HepG2 (cell line): ENCODE results near the gene METTL14. TPM values are rescaled to one million over a fixed set of nuclear protein-coding genes. Genes with fewer than 3 reads are reported as not detected.

Experiments
- ETV6 ChIP-seq: sonication (generic); formaldehyde crosslinking; conservative IDR thresholded peaks from 2 replicates; pipeline ENCODE4 v1.4.0; 2020; ENCODE audit warnings: missing genetic modification reagents
- HCFC1 ChIP-seq: fragments of 150-350 bp; IDR thresholded peaks from 2 replicates; pipeline ENCODE4 v1.6.1; 2014; ENCODE audit warnings: low read depth, low read length
- HOXA9 ChIP-seq: sonication (generic); formaldehyde crosslinking; IDR thresholded peaks from 2 replicates; pipeline ENCODE4 v1.8.1; 2022; ENCODE audit warnings: missing genetic modification reagents, mild to moderate bottlenecking, moderate library complexity, borderline replicate concordance
- NPAS2 ChIP-seq: sonication (generic); formaldehyde crosslinking; IDR thresholded peaks from 2 replicates; pipeline ENCODE4 v1.8.0; 2022; ENCODE audit warnings: mild to moderate bottlenecking, missing genetic modification reagents, borderline replicate concordance
- PCBP1 ChIP-seq: fragments of 200-400 bp; formaldehyde crosslinking; IDR thresholded peaks from 2 replicates; pipeline ENCODE4 v1.6.1; 2017; ENCODE audit warnings: mild to moderate bottlenecking, low read depth, low read length, borderline replicate concordance
- YEATS2 ChIP-seq: sonication (generic); formaldehyde crosslinking; IDR thresholded peaks from 2 replicates; pipeline ENCODE4 v1.4.0; 2020; ENCODE audit warnings: missing genetic modification reagents, borderline replicate concordance
- ZNF136 ChIP-seq: sonication (generic); formaldehyde crosslinking; IDR thresholded peaks from 2 replicates; pipeline ENCODE4 v1.8.1; 2022; ENCODE audit warnings: low read depth, mild to moderate bottlenecking, moderate library complexity, missing genetic modification reagents
- ZNF17 ChIP-seq: sonication (generic); formaldehyde crosslinking; IDR thresholded peaks from 2 replicates; pipeline ENCODE4 v1.5.0; 2020; ENCODE audit warnings: mild to moderate bottlenecking, missing genetic modification reagents
- ZNF225 ChIP-seq: sonication (generic); formaldehyde crosslinking; IDR thresholded peaks from 2 replicates; pipeline ENCODE4 v1.4.0; 2020; ENCODE audit warnings: mild to moderate bottlenecking, missing genetic modification reagents
- ZNF496 ChIP-seq: sonication (generic); formaldehyde crosslinking; IDR thresholded peaks from 2 replicates; pipeline ENCODE4 v1.8.1; 2023; ENCODE audit warnings: mild to moderate bottlenecking, moderate library complexity, missing genetic modification reagents; ENCODE audit not compliant: insufficient replicate concordance
- ZNF703 ChIP-seq: sonication (generic); formaldehyde crosslinking; IDR thresholded peaks from 2 replicates; pipeline ENCODE4 v1.5.1; 2020; ENCODE audit warnings: missing genetic modification reagents, mild to moderate bottlenecking, moderate library complexity, borderline replicate concordance
- polyA plus RNA-seq, 8 experiments: library from polyadenylated mRNA; depleted of rRNA in 3 of 8; stranded (reverse) in 7 of 8; unstranded in 1 of 8; fragments of >200 nt; fragmentation: Illumina TruSeq in 4 of 8; extraction: Trizol in 4 of 8; gene quantifications; 2 replicates each; pipeline versions ENCODE4 v1.2.1 to v1.2.3, GENCODE V29; 2011 to 2016; ENCODE audit warnings: low read depth in 4 of 8, missing spikeins in 1 of 8, mixed read lengths in 1 of 8; ENCODE audit not compliant: insufficient read depth in 1 of 8
- total RNA-seq, 5 experiments: library from RNA; depleted of rRNA; stranded (reverse); fragments of >200 nt; fragmentation: Illumina TruSeq; extraction: Trizol; gene quantifications; 2 replicates each; pipeline ENCODE4 v1.2.3, GENCODE V29; 2016; ENCODE audit warnings: low read depth in 1 of 5
- TF ChIP-seq, protein P1 (sequence below): sonication (generic); formaldehyde crosslinking; IDR thresholded peaks from one replicate; pipeline ENCODE4 v1.5.1; 2020; ENCODE audit warnings: mild to moderate bottlenecking, missing genetic modification reagents; ENCODE audit errors: not compliant biosample characterization
- TF ChIP-seq, protein P2 (sequence below): sonication (generic); formaldehyde crosslinking; conservative IDR thresholded peaks from 2 replicates; pipeline ENCODE4 v1.8.0; 2022; ENCODE audit warnings: low read depth, missing genetic modification reagents
- TF ChIP-seq, protein P3 (sequence below): sonication (generic); formaldehyde crosslinking; IDR thresholded peaks from 2 replicates; pipeline ENCODE4 v1.4.0; 2020; ENCODE audit warnings: missing genetic modification reagents

The METTL14 gene
- total and polyA plus RNA-seq, 2 of the 13 experiments (the other 11 are each of a cell fraction or from before 2014, with no cell fraction given) = 11.6 to 44.9 TPM

DNA sequence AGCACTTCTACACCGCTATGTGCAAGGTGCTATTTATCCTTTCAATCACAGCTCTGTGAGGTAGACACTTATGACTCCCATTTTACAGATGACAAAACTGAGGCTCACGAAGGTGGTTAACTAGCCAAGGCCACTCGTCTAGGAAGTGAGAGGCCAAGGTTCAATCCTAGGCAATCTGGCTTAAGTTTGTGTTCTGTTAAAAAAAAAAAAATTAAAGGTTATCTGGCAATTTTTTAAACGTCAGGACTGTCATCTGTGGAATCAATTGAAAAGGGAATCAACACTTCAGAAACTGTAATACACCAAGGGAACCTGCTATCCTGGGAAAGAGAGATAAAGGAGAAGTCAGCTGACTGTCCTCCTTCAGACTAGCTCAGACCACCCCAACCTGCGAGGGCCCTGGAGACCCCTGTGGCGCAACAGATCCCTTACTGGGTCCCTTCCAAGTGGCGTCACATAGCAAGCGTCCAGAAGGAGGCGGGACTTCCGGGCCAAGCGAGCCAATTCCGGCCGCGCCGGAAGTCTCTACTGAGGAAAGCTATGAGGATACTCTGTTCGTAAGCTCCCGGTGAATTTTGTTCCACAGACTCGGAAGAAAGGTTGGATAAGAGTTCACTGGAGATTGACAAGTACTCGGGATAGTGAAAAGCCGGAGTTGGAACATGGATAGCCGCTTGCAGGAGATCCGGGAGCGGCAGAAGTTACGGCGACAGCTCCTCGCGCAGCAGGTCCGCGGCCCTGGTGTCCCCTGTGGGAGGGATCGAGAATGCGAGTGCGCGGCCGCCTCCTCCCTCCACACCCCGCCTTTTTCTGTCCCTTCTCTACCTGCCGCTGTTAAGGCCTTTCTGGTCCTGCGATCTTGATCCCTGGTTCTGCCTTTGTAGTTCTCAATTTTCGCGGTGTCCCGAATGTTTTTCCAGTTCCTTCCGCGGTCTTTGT lies at the start of gene METTL14 (continued):
- TF ChIP-seq, protein P1, sequence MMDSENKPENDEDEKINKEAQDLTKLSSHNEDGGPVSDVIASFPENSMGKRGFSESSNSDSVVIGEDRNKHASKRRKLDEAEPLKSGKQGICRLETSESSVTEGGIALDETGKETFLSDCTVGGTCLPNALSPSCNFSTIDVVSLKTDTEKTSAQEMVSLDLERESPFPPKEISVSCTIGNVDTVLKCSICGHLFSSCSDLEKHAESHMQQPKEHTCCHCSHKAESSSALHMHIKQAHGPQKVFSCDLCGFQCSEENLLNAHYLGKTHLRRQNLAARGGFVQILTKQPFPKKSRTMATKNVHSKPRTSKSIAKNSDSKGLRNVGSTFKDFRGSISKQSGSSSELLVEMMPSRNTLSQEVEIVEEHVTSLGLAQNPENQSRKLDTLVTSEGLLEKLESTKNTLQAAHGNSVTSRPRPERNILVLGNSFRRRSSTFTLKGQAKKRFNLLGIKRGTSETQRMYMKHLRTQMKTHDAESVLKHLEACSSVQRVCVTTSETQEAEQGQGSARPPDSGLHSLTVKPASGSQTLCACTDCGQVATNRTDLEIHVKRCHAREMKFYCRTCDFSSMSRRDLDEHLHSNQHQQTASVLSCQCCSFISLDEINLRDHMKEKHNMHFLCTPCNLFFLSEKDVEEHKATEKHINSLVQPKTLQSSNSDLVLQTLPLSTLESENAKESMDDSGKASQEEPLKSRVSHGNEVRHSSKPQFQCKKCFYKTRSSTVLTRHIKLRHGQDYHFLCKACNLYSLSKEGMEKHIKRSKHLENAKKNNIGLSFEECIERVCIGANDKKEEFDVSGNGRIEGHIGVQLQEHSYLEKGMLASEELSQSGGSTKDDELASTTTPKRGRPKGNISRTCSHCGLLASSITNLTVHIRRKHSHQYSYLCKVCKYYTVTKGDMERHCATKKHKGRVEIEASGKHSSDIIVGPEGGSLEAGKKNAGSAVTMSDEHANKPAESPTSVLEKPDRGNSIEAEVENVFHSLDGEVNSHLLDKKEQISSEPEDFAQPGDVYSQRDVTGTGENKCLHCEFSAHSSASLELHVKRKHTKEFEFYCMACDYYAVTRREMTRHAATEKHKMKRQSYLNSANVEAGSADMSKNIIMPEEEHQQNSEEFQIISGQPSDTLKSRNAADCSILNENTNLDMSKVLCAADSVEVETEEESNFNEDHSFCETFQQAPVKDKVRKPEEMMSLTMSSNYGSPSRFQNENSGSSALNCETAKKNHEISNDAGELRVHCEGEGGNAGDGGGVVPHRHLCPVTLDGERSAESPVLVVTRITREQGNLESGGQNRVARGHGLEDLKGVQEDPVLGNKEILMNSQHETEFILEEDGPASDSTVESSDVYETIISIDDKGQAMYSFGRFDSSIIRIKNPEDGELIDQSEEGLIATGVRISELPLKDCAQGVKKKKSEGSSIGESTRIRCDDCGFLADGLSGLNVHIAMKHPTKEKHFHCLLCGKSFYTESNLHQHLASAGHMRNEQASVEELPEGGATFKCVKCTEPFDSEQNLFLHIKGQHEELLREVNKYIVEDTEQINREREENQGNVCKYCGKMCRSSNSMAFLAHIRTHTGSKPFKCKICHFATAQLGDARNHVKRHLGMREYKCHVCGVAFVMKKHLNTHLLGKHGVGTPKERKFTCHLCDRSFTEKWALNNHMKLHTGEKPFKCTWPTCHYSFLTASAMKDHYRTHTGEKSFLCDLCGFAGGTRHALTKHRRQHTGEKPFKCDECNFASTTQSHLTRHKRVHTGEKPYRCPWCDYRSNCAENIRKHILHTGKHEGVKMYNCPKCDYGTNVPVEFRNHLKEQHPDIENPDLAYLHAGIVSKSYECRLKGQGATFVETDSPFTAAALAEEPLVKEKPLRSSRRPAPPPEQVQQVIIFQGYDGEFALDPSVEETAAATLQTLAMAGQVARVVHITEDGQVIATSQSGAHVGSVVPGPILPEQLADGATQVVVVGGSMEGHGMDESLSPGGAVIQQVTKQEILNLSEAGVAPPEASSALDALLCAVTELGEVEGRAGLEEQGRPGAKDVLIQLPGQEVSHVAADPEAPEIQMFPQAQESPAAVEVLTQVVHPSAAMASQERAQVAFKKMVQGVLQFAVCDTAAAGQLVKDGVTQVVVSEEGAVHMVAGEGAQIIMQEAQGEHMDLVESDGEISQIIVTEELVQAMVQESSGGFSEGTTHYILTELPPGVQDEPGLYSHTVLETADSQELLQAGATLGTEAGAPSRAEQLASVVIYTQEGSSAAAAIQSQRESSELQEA (CRISPR knock-in tag) = no peak
- no peak for TF ChIP-seq NPAS2
- TF ChIP-seq, protein P2, sequence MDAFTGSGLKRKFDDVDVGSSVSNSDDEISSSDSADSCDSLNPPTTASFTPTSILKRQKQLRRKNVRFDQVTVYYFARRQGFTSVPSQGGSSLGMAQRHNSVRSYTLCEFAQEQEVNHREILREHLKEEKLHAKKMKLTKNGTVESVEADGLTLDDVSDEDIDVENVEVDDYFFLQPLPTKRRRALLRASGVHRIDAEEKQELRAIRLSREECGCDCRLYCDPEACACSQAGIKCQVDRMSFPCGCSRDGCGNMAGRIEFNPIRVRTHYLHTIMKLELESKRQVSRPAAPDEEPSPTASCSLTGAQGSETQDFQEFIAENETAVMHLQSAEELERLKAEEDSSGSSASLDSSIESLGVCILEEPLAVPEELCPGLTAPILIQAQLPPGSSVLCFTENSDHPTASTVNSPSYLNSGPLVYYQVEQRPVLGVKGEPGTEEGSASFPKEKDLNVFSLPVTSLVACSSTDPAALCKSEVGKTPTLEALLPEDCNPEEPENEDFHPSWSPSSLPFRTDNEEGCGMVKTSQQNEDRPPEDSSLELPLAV (CRISPR knock-in tag) = no peak
- TF ChIP-seq PCBP1 = no peak
- TF ChIP-seq ETV6 (CRISPR knock-in tag) = no peak
- peak; percentile 52; the same call in 1 of the 2 replicates for TF ChIP-seq HCFC1
- TF ChIP-seq HOXA9 = no peak
- TF ChIP-seq YEATS2 = peak; percentile 84
- no peak for TF ChIP-seq ZNF225 (CRISPR knock-in tag)
- TF ChIP-seq ZNF496 (CRISPR knock-in tag) = no peak
- TF ChIP-seq ZNF703 (CRISPR knock-in tag) = no peak
- no peak for TF ChIP-seq ZNF17 (CRISPR knock-in tag)
- no peak for TF ChIP-seq ZNF136 (CRISPR knock-in tag)
- TF ChIP-seq, protein P3, sequence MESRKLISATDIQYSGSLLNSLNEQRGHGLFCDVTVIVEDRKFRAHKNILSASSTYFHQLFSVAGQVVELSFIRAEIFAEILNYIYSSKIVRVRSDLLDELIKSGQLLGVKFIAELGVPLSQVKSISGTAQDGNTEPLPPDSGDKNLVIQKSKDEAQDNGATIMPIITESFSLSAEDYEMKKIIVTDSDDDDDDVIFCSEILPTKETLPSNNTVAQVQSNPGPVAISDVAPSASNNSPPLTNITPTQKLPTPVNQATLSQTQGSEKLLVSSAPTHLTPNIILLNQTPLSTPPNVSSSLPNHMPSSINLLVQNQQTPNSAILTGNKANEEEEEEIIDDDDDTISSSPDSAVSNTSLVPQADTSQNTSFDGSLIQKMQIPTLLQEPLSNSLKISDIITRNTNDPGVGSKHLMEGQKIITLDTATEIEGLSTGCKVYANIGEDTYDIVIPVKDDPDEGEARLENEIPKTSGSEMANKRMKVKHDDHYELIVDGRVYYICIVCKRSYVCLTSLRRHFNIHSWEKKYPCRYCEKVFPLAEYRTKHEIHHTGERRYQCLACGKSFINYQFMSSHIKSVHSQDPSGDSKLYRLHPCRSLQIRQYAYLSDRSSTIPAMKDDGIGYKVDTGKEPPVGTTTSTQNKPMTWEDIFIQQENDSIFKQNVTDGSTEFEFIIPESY = no peak
